Hepatocyte (in vitro differentiated cells): ENCODE measurements around the gene TNRC6A.

ENCODE experiments used
- CTCF ChIP-seq: fragments of 200-600 bp; sonication (generic); IDR thresholded peaks from 2 replicates; pipeline ENCODE4 v1.5.1; 2016; ENCODE audit warnings: antibody characterized with exemption, mild to moderate bottlenecking; ENCODE audit not compliant: poor library complexity
- EZH2 ChIP-seq: fragments of 200-600 bp; sonication (generic); IDR thresholded peaks from 2 replicates; pipeline ENCODE4 v1.6.1; 2016; ENCODE audit warnings: antibody characterized with exemption, mild to moderate bottlenecking, borderline replicate concordance

GRCh38 chr16:24686678-24687077 lies 42.8 kb upstream of the TNRC6A start:
- TF ChIP-seq CTCF = no peak
- TF ChIP-seq EZH2 = no peak
